ENCODE results near the gene KCNMA1.

DNA sequence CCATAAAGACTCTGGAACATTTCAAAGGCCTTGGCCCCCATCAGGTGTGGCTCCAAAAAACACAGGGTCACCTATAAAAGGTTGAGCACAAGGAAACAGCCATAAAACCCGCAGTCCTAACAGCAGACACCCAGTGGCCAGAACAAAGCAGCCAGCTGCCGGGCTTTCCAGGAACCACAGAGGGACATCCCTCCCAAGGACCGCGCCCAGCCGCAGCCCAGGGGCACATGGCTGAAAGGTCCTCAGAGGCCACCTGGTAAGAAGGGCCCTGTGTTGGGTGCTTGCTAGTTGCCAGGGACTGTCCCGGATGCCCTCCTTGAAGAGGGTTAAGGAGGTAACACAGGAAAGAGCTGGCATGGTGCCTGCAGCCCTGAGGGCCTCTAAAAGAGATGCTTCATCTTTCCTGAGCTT, 32.7 kb downstream of the KCNMA1 start:
- TF ChIP-seq, protein P1, sequence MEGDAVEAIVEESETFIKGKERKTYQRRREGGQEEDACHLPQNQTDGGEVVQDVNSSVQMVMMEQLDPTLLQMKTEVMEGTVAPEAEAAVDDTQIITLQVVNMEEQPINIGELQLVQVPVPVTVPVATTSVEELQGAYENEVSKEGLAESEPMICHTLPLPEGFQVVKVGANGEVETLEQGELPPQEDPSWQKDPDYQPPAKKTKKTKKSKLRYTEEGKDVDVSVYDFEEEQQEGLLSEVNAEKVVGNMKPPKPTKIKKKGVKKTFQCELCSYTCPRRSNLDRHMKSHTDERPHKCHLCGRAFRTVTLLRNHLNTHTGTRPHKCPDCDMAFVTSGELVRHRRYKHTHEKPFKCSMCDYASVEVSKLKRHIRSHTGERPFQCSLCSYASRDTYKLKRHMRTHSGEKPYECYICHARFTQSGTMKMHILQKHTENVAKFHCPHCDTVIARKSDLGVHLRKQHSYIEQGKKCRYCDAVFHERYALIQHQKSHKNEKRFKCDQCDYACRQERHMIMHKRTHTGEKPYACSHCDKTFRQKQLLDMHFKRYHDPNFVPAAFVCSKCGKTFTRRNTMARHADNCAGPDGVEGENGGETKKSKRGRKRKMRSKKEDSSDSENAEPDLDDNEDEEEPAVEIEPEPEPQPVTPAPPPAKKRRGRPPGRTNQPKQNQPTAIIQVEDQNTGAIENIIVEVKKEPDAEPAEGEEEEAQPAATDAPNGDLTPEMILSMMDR (IDR thresholded peaks at IDR 0.05; ENCODE audit: low read depth, low read length) = no peak
- TF ChIP-seq POLR2A (IDR thresholded peaks at IDR 0.05; ENCODE audit: extremely low read depth, insufficient read length) = no peak
- TF ChIP-seq, protein P2, sequence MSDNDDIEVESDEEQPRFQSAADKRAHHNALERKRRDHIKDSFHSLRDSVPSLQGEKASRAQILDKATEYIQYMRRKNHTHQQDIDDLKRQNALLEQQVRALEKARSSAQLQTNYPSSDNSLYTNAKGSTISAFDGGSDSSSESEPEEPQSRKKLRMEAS (IDR thresholded peaks at IDR 0.05; ENCODE audit: low read depth, low read length) = no peak
- TF ChIP-seq MYC (IDR thresholded peaks at IDR 0.05; ENCODE audit: low read depth, low read length) = no peak

Measured in NB4 (cell line).